GM23338 (cell line): ENCODE results near the gene TMEM250. TPM values are rescaled to one million over a fixed set of nuclear protein-coding genes. Genes with fewer than 3 reads are reported as not detected.

Source experiments
- ATAC-seq: fragments of 200-7000 bp; cut with Tn5 transposase; 3 replicates; pipeline ENCODE4 v1.9.1; 2020
- DNase-seq: peaks from one replicate; pipeline ENCODE4 v3.0.0-alpha.2; 2015; ENCODE audit warnings: low spot score
- H2AFZ ChIP-seq: fragments of 200-600 bp; sonication (generic); 2 replicates; pipeline ENCODE4 v1.8.0; 2016; ENCODE audit warnings: antibody characterized with exemption, mild to moderate bottlenecking, moderate library complexity
- H3F3A ChIP-seq: fragments of 200-600 bp; sonication (generic); replicated peaks from 2 replicates; pipeline ENCODE4 v1.8.0; 2017; ENCODE audit warnings: antibody characterized with exemption, mixed run types, low read depth
- H3K27ac ChIP-seq: fragments of 200-600 bp; sonication (generic); 2 replicates; pipeline ENCODE4 v1.6.1; 2016; ENCODE audit warnings: low read depth
- H3K27me3 ChIP-seq: fragments of 200-600 bp; sonication (generic); 2 replicates; pipeline ENCODE4 v1.8.0; 2016; ENCODE audit warnings: mild to moderate bottlenecking, mixed run types, moderate library complexity; ENCODE audit not compliant: insufficient read depth
- H3K36me3 ChIP-seq: fragments of 200-600 bp; sonication (generic); 2 replicates; pipeline ENCODE4 v1.8.0; 2016; ENCODE audit warnings: mild to moderate bottlenecking; ENCODE audit not compliant: insufficient read depth
- H3K4me1 ChIP-seq: fragments of 200-600 bp; sonication (generic); 2 replicates; pipeline ENCODE4 v1.8.0; 2016; ENCODE audit warnings: mild to moderate bottlenecking, moderate library complexity; ENCODE audit not compliant: insufficient read depth
- H3K4me2 ChIP-seq: fragments of 200-600 bp; sonication (generic); 2 replicates; pipeline ENCODE4 v1.7.1; 2017; ENCODE audit warnings: mixed run types
- H3K4me3 ChIP-seq: fragments of 200-600 bp; sonication (generic); 2 replicates; pipeline ENCODE4 v1.6.1; 2016; ENCODE audit warnings: mixed run types
- H3K79me2 ChIP-seq: fragments of 200-600 bp; sonication (generic); replicated peaks from 2 replicates; pipeline ENCODE4 v1.8.0; 2017; ENCODE audit warnings: mild to moderate bottlenecking; ENCODE audit not compliant: insufficient read depth
- H3K9me2 ChIP-seq: fragments of 200-600 bp; sonication (generic); 2 replicates; pipeline ENCODE4 v1.8.0; 2017; ENCODE audit not compliant: insufficient read depth
- H4K20me1 ChIP-seq: fragments of 200-600 bp; sonication (generic); replicated peaks from 2 replicates; pipeline ENCODE4 v1.8.0; 2017; ENCODE audit warnings: mild to moderate bottlenecking; ENCODE audit not compliant: insufficient read depth
- H3K27ac Mint-ChIP-seq: 2 replicates; pipeline ENCODE4 v1.8.0; 2020; ENCODE audit warnings: inconsistent platforms, mild to moderate bottlenecking, moderate library complexity, mixed read lengths
- H3K27me3 Mint-ChIP-seq: 3 replicates; pipeline ENCODE4 v1.8.0; 2022; ENCODE audit warnings: low read depth, mild to moderate bottlenecking, moderate library complexity, mixed read lengths, inconsistent platforms; ENCODE audit not compliant: insufficient read depth, poor library complexity
- H3K36me3 Mint-ChIP-seq: 3 replicates; pipeline ENCODE4 v1.8.0; 2021; ENCODE audit warnings: low read depth, mild to moderate bottlenecking, inconsistent platforms, moderate library complexity, mixed read lengths
- H3K4me1 Mint-ChIP-seq: 3 replicates; pipeline ENCODE4 v1.8.0; 2020; ENCODE audit warnings: mild to moderate bottlenecking, inconsistent platforms, mixed read lengths
- H3K4me3 Mint-ChIP-seq: 3 replicates; pipeline ENCODE4 v1.8.0; 2021; ENCODE audit warnings: moderate library complexity, mild to moderate bottlenecking, inconsistent platforms, mixed read lengths
- H3K9me3 Mint-ChIP-seq: 3 replicates; pipeline ENCODE4 v1.8.0; 2020; ENCODE audit warnings: moderate library complexity, mild to moderate bottlenecking, inconsistent platforms, mixed read lengths
- CREB1 ChIP-seq: fragments of 250-450 bp; sonication (Bioruptor Pico); IDR thresholded peaks from 2 replicates; pipeline ENCODE4 v1.5.0; 2020; ENCODE audit warnings: low read depth, mild to moderate bottlenecking, moderate library complexity
- EZH2 ChIP-seq: fragments of 200-600 bp; sonication (generic); IDR thresholded peaks from one replicate; pipeline ENCODE4 v1.8.0; 2017; ENCODE audit warnings: antibody characterized with exemption, mild to moderate bottlenecking, low read depth; ENCODE audit not compliant: unreplicated experiment
- EZH2phosphoT487 ChIP-seq: fragments of 200-600 bp; sonication (generic); IDR thresholded peaks from one replicate; pipeline ENCODE4 v1.8.1; 2018; ENCODE audit warnings: antibody characterized with exemption; ENCODE audit not compliant: unreplicated experiment
- NANOG ChIP-seq: IDR thresholded peaks from 2 replicates; pipeline ENCODE4 v1.6.1; 2016; ENCODE audit warnings: antibody characterized with exemption, borderline replicate concordance
- ZNF114 ChIP-seq: fragments of 250-450 bp; sonication (Bioruptor Pico); IDR thresholded peaks from 2 replicates; pipeline ENCODE4 v1.5.0; 2020; ENCODE audit warnings: mild to moderate bottlenecking, moderate library complexity
- ZNF331 ChIP-seq: fragments of 250-450 bp; sonication (Bioruptor Pico); IDR thresholded peaks from 2 replicates; pipeline ENCODE4 v1.5.0; 2020; ENCODE audit warnings: low read depth, mild to moderate bottlenecking, moderate library complexity
- polyA plus RNA-seq: library from polyadenylated mRNA; unstranded; fragments of >200 nt; fragmentation: Nextera tagmentation; extraction: Ambion mirVana; gene quantifications from 2 replicates; pipeline ENCODE4 v1.2.1, GENCODE V29; 2016
- total RNA-seq: library from RNA; depleted of rRNA; stranded (reverse); fragments of >200 nt; shearing (Covaris generic); gene quantifications from 2 replicates; pipeline ENCODE4 v1.2.3, GENCODE V29; 2014
- TF ChIP-seq, protein P1 (sequence below): fragments of 250-450 bp; sonication (Bioruptor Pico); IDR thresholded peaks from 2 replicates; pipeline ENCODE4 v1.5.0; 2020; ENCODE audit warnings: mild to moderate bottlenecking, moderate library complexity
- TF ChIP-seq, protein P2 (sequence below): IDR thresholded peaks from one replicate; pipeline ENCODE4 v1.6.1; 2018; ENCODE audit warnings: antibody characterized with exemption; ENCODE audit not compliant: unreplicated experiment
- TF ChIP-seq, protein P3 (sequence below), 2 experiments: fragments of 200-600 bp in 1 of 2; sonication (generic) in 1 of 2; conservative IDR thresholded peaks; 2 replicates each; pipeline versions ENCODE4 v1.5.1 to v1.6.1; 2016 to 2017; ENCODE audit warnings: antibody characterized with exemption in 2 of 2, low read depth in 2 of 2, mild to moderate bottlenecking in 2 of 2, moderate library complexity in 1 of 2

Gene TMEM250
- total and polyA plus RNA-seq, 2 experiments from 2014 or later: 12.2 to 39.2 TPM

DNA sequence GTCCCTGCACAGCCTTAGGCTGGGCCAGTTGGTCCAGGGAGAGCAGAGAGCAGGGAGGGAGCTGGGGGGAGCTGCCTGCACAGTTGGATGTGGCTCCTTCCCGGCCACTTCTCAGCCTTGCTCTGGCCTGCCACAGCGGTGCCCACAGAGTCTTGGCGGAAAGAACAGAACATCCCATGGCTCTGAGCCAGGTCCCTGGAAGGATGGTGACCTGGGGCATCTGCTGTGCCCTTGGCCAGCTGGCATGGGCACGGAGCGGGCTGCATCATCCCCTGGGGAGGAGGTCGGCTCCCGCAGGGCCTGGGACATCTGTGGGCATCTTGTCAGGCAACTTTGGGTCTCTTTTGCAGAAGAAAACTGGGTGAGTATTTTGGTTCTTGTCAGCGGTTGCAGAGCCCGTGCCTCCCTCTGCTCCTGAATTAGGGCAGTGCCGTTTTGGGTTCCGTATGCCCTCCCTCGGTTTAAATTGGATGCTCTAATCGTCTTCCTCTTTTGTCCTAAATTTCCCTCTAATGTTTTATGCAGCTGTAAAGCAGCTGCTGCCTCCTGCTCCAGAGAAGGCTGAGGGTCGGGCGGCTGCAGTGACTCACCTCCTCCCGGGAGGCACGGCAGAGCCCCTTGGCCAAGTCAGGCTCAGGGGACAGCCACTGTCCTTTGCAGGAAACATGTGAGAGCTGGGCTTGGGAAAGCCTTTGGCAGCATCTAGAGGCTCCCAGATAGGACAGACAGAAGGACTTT is 13.1 kb downstream of the TMEM250 start:
- Histone ChIP-seq H2AFZ (no peak overlapping the region), H3K4me2 (no peak overlapping the region)
- no peak overlapping the region for H3K27ac Mint-ChIP-seq

DNA sequence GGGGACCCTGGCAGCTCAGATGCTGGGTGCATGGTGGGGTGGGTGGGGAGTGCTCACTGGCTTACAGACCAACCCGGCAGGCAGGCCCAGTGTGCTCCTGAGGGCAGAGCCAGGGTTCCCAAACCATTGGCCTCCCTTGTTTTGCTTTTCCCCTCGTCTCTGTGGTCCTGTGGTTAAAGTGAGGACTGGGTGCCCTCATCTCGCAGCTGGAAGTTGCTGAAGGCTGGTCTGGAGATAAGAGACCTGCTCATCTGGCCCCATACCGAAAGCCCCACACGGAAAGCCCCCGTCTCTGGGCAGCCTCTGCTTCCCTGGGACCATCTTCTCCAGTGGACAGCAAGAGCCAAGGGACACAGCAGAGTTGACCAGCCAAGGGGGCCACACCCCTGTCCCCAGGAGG is 13.8 kb downstream of the TMEM250 start:
- no peak for DNase-seq
- H3K4me1 ChIP-seq: peaks cover 51% of the 10 kb centered on the region
- TF ChIP-seq EZH2phosphoT487: no peak
- TF ChIP-seq ZNF114: no peak
- TF ChIP-seq CREB1 (CRISPR knock-in tag): no peak
- TF ChIP-seq, protein P1, sequence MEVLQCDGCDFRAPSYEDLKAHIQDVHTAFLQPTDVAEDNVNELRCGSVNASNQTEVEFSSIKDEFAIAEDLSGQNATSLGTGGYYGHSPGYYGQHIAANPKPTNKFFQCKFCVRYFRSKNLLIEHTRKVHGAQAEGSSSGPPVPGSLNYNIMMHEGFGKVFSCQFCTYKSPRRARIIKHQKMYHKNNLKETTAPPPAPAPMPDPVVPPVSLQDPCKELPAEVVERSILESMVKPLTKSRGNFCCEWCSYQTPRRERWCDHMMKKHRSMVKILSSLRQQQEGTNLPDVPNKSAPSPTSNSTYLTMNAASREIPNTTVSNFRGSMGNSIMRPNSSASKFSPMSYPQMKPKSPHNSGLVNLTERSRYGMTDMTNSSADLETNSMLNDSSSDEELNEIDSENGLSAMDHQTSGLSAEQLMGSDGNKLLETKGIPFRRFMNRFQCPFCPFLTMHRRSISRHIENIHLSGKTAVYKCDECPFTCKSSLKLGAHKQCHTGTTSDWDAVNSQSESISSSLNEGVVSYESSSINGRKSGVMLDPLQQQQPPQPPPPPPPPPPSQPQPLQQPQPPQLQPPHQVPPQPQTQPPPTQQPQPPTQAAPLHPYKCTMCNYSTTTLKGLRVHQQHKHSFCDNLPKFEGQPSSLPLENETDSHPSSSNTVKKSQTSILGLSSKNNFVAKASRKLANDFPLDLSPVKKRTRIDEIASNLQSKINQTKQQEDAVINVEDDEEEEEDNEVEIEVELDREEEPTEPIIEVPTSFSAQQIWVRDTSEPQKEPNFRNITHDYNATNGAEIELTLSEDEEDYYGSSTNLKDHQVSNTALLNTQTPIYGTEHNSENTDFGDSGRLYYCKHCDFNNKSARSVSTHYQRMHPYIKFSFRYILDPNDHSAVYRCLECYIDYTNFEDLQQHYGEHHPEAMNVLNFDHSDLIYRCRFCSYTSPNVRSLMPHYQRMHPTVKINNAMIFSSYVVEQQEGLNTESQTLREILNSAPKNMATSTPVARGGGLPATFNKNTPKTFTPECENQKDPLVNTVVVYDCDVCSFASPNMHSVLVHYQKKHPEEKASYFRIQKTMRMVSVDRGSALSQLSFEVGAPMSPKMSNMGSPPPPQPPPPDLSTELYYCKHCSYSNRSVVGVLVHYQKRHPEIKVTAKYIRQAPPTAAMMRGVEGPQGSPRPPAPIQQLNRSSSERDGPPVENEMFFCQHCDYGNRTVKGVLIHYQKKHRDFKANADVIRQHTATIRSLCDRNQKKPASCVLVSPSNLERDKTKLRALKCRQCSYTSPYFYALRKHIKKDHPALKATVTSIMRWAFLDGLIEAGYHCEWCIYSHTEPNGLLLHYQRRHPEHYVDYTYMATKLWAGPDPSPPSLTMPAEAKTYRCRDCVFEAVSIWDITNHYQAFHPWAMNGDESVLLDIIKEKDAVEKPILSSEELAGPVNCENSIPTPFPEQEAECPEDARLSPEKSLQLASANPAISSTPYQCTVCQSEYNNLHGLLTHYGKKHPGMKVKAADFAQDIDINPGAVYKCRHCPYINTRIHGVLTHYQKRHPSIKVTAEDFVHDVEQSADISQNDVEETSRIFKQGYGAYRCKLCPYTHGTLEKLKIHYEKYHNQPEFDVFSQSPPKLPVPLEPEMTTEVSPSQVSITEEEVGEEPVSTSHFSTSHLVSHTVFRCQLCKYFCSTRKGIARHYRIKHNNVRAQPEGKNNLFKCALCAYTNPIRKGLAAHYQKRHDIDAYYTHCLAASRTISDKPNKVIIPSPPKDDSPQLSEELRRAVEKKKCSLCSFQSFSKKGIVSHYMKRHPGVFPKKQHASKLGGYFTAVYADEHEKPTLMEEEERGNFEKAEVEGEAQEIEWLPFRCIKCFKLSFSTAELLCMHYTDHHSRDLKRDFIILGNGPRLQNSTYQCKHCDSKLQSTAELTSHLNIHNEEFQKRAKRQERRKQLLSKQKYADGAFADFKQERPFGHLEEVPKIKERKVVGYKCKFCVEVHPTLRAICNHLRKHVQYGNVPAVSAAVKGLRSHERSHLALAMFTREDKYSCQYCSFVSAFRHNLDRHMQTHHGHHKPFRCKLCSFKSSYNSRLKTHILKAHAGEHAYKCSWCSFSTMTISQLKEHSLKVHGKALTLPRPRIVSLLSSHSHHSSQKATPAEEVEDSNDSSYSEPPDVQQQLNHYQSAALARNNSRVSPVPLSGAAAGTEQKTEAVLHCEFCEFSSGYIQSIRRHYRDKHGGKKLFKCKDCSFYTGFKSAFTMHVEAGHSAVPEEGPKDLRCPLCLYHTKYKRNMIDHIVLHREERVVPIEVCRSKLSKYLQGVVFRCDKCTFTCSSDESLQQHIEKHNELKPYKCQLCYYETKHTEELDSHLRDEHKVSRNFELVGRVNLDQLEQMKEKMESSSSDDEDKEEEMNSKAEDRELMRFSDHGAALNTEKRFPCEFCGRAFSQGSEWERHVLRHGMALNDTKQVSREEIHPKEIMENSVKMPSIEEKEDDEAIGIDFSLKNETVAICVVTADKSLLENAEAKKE (CRISPR knock-in tag): no peak
- TF ChIP-seq, protein P2, sequence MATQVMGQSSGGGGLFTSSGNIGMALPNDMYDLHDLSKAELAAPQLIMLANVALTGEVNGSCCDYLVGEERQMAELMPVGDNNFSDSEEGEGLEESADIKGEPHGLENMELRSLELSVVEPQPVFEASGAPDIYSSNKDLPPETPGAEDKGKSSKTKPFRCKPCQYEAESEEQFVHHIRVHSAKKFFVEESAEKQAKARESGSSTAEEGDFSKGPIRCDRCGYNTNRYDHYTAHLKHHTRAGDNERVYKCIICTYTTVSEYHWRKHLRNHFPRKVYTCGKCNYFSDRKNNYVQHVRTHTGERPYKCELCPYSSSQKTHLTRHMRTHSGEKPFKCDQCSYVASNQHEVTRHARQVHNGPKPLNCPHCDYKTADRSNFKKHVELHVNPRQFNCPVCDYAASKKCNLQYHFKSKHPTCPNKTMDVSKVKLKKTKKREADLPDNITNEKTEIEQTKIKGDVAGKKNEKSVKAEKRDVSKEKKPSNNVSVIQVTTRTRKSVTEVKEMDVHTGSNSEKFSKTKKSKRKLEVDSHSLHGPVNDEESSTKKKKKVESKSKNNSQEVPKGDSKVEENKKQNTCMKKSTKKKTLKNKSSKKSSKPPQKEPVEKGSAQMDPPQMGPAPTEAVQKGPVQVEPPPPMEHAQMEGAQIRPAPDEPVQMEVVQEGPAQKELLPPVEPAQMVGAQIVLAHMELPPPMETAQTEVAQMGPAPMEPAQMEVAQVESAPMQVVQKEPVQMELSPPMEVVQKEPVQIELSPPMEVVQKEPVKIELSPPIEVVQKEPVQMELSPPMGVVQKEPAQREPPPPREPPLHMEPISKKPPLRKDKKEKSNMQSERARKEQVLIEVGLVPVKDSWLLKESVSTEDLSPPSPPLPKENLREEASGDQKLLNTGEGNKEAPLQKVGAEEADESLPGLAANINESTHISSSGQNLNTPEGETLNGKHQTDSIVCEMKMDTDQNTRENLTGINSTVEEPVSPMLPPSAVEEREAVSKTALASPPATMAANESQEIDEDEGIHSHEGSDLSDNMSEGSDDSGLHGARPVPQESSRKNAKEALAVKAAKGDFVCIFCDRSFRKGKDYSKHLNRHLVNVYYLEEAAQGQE: no peak
- TF ChIP-seq NANOG: no peak
- TF ChIP-seq, protein P3, sequence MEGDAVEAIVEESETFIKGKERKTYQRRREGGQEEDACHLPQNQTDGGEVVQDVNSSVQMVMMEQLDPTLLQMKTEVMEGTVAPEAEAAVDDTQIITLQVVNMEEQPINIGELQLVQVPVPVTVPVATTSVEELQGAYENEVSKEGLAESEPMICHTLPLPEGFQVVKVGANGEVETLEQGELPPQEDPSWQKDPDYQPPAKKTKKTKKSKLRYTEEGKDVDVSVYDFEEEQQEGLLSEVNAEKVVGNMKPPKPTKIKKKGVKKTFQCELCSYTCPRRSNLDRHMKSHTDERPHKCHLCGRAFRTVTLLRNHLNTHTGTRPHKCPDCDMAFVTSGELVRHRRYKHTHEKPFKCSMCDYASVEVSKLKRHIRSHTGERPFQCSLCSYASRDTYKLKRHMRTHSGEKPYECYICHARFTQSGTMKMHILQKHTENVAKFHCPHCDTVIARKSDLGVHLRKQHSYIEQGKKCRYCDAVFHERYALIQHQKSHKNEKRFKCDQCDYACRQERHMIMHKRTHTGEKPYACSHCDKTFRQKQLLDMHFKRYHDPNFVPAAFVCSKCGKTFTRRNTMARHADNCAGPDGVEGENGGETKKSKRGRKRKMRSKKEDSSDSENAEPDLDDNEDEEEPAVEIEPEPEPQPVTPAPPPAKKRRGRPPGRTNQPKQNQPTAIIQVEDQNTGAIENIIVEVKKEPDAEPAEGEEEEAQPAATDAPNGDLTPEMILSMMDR (conservative IDR thresholded peaks at IDR 0.05; ENCODE audit: low read depth in 2 of 2): no peak
- no peak for TF ChIP-seq EZH2
- TF ChIP-seq ZNF331 (CRISPR knock-in tag): no peak

More for the DNA sequence above, 13.1 kb downstream of the TMEM250 start:
- Histone ChIP-seq H3K4me3 (no peak overlapping the region), H3F3A (0 out of 2 replicates have a peak, but pooled peaks cover 4% of the 10 kb centered on the region), H3K27me3 (no peaks in the 10 kb centered on the region), H3K9me2 (no peaks in the 10 kb centered on the region), H3K36me3 (no peaks in the 10 kb centered on the region), H3K27ac (no peak overlapping the region), H4K20me1 (no peaks in the 10 kb centered on the region), H3K4me1 (peaks cover 50% of the 10 kb centered on the region), H3K79me2 (no peaks in the 10 kb centered on the region)
- peaks cover 59% of the 10 kb centered on the region for H3K4me1 Mint-ChIP-seq
- no peaks in the 10 kb centered on the region for H3K9me3 Mint-ChIP-seq
- no peak for TF ChIP-seq EZH2phosphoT487
- H3K36me3 Mint-ChIP-seq: no peaks in the 10 kb centered on the region
- no peak overlapping the region for H3K4me3 Mint-ChIP-seq
- ATAC-seq (no peak), DNase-seq (no peak)
- H3K27me3 Mint-ChIP-seq: peaks cover 34% of the 10 kb centered on the region

More for the DNA sequence above, 13.8 kb downstream of the TMEM250 start:
- Histone ChIP-seq H3K36me3 (no peaks in the 10 kb centered on the region), H3K4me2 (0 out of 2 replicates have a peak overlapping the region, but pooled peaks have one; percentile 67), H2AFZ (no peak overlapping the region), H3K9me2 (no peaks in the 10 kb centered on the region), H3K4me3 (no peak overlapping the region), H4K20me1 (no peaks in the 10 kb centered on the region), H3K79me2 (no peaks in the 10 kb centered on the region), H3F3A (0 out of 2 replicates have a peak, but pooled peaks cover 4% of the 10 kb centered on the region), H3K27me3 (no peaks in the 10 kb centered on the region), H3K27ac (no peak overlapping the region)
- Mint-ChIP-seq H3K4me3 (no peak overlapping the region; the same call in 2 of the 3 replicates), H3K4me1 (peaks cover 57% of the 10 kb centered on the region), H3K9me3 (no peaks in the 10 kb centered on the region), H3K36me3 (no peaks in the 10 kb centered on the region), H3K27ac (no peak overlapping the region), H3K27me3 (peaks cover 29% of the 10 kb centered on the region)
- no peak for ATAC-seq
